Left lobe of liver (tissue), 1 donor: Measurements from ENCODE around the gene CPNE7. TPM values are rescaled to one million over a fixed set of nuclear protein-coding genes. Genes with fewer than 3 reads are reported as not detected.

Experiments
- total RNA-seq: library from RNA; stranded (reverse); gene quantifications from one replicate; pipeline ENCODE4 v1.2.1, GENCODE V29; 2021
- donor health status: DM: no; HTN: yes; CAD: no.

Gene CPNE7
- total RNA-seq, 1 donor from 2014 or later: 0.88 TPM

Other genes with a start within 250 kb of the CPNE7 start
- 50.7 TPM for gene ANKRD11, start 85.2 kb upstream of the CPNE7 start, total RNA-seq
- 68.1 TPM for gene SPG7, start 67.4 kb upstream of the CPNE7 start, total RNA-seq
- gene RPL13, start 15.1 kb upstream of the CPNE7 start, total RNA-seq: 886 TPM
- gene DPEP1, start 37.9 kb downstream of the CPNE7 start, total RNA-seq: 0.13 TPM
- 34.7 TPM for gene CHMP1A, start 82.0 kb downstream of the CPNE7 start, total RNA-seq
- 5.2 TPM for gene SPATA33, start 82.1 kb downstream of the CPNE7 start, total RNA-seq
- 69.1 TPM for gene CDK10, start 110.9 kb downstream of the CPNE7 start, total RNA-seq
- 13.8 TPM for gene SPATA2L, start 125.9 kb downstream of the CPNE7 start, total RNA-seq
- gene VPS9D1, start 145.1 kb downstream of the CPNE7 start, total RNA-seq: 15.0 TPM
- 13.2 TPM for gene ZNF276, start 145.8 kb downstream of the CPNE7 start, total RNA-seq
- gene FANCA, start 240.9 kb downstream of the CPNE7 start, total RNA-seq: 6.4 TPM